Neuronal stem cell (in vitro differentiated cells): ENCODE measurements around the gene CSF2. TPM values are rescaled to one million over a fixed set of nuclear protein-coding genes. Genes with fewer than 3 reads are reported as not detected.

ENCODE experiments used
- DNase-seq: peaks from one replicate; pipeline ENCODE4 v3.0.0-alpha.2; 2013; ENCODE audit warnings: low spot score
- H2AFZ ChIP-seq: one replicate; pipeline ENCODE4 v1.6.1; 2013; ENCODE audit warnings: mild to moderate bottlenecking, low read length, inconsistent platforms
- H2AK5ac ChIP-seq: 2 replicates; pipeline ENCODE4 v1.6.1; 2013; ENCODE audit warnings: low read depth, mild to moderate bottlenecking, inconsistent platforms, low read length, moderate library complexity, mixed read lengths
- H2BK120ac ChIP-seq: 2 replicates; pipeline ENCODE4 v1.6.1; 2013; ENCODE audit warnings: low read depth, mild to moderate bottlenecking, inconsistent platforms, low read length, moderate library complexity, mixed read lengths
- H2BK12ac ChIP-seq: one replicate; pipeline ENCODE4 v1.6.1; 2013; ENCODE audit warnings: low read length, inconsistent platforms
- H2BK15ac ChIP-seq: 2 replicates; pipeline ENCODE4 v1.6.1; 2013; ENCODE audit warnings: mild to moderate bottlenecking, low read length, inconsistent platforms, mixed read lengths
- H2BK5ac ChIP-seq: one replicate; pipeline ENCODE4 v1.6.1; 2013; ENCODE audit warnings: inconsistent platforms, mild to moderate bottlenecking, low read length, moderate library complexity
- H3K14ac ChIP-seq: one replicate; pipeline ENCODE4 v1.6.1; 2013; ENCODE audit warnings: low read length, inconsistent platforms
- H3K18ac ChIP-seq: 2 replicates; pipeline ENCODE4 v1.6.1; 2013; ENCODE audit warnings: low read length, inconsistent platforms
- H3K23ac ChIP-seq: 2 replicates; pipeline ENCODE4 v1.6.1; 2013; ENCODE audit warnings: low read depth, mild to moderate bottlenecking, mixed read lengths, low read length, inconsistent platforms; ENCODE audit not compliant: poor library complexity
- H3K27ac ChIP-seq: replicated peaks from 3 replicates; pipeline ENCODE4 v1.5.1; 2013; ENCODE audit warnings: low read length, inconsistent platforms
- H3K27me3 ChIP-seq, 3 experiments: 2 replicates each; pipeline ENCODE4 v1.6.1; 2013; ENCODE audit warnings: low read length in 3 of 3, mild to moderate bottlenecking in 2 of 3, inconsistent platforms in 1 of 3, low read depth in 1 of 3, mixed read lengths in 1 of 3, moderate library complexity in 1 of 3; ENCODE audit not compliant: control insufficient read depth in 3 of 3, insufficient read depth in 3 of 3
- H3K36me3 ChIP-seq, 2 donors: replicated peaks in 1 of 2; 2 replicates each; pipeline ENCODE4 v1.6.1; 2013; ENCODE audit warnings: low read length in 2 of 2; ENCODE audit not compliant: control insufficient read depth in 2 of 2, insufficient read depth in 2 of 2
- H3K4ac ChIP-seq: 2 replicates; pipeline ENCODE4 v1.6.1; 2013; ENCODE audit warnings: inconsistent platforms, mild to moderate bottlenecking, low read length, moderate library complexity
- H3K4me1 ChIP-seq, 2 donors: 1 replicate in 1 of 2; 2 replicates in 1 of 2; pipeline ENCODE4 v1.6.1; 2013; ENCODE audit warnings: low read length in 2 of 2, low read depth in 1 of 2; ENCODE audit not compliant: control insufficient read depth in 2 of 2, insufficient read depth in 1 of 2
- H3K4me2 ChIP-seq: one replicate; pipeline ENCODE4 v1.6.1; 2013; ENCODE audit warnings: mild to moderate bottlenecking, low read length, inconsistent platforms; ENCODE audit not compliant: insufficient read depth, poor library complexity, severe bottlenecking
- H3K4me3 ChIP-seq, 2 donors: 2 replicates each; pipeline ENCODE4 v1.5.1; 2013; ENCODE audit warnings: low read length in 2 of 2, mild to moderate bottlenecking in 2 of 2, inconsistent platforms in 1 of 2, moderate library complexity in 1 of 2
- H3K79me1 ChIP-seq: one replicate; pipeline ENCODE4 v1.6.1; 2013; ENCODE audit warnings: low read depth, mild to moderate bottlenecking, inconsistent platforms, low read length, moderate library complexity
- H3K9ac ChIP-seq: one replicate; pipeline ENCODE4 v1.6.1; 2013; ENCODE audit warnings: mild to moderate bottlenecking, low read depth, low read length, inconsistent platforms; ENCODE audit not compliant: poor library complexity
- H3K9me3 ChIP-seq, 2 donors: replicated peaks in 1 of 2; 2 replicates each; pipeline versions ENCODE3 to v1.6.1; 2013; ENCODE audit warnings: low read length in 2 of 2, mild to moderate bottlenecking in 2 of 2, inconsistent platforms in 1 of 2, low read depth in 1 of 2, mixed read lengths in 1 of 2, moderate library complexity in 1 of 2; ENCODE audit not compliant: control insufficient read depth in 2 of 2, insufficient read depth in 1 of 2
- H4K8ac ChIP-seq: one replicate; pipeline ENCODE4 v1.6.1; 2013; ENCODE audit warnings: low read depth, mild to moderate bottlenecking, inconsistent platforms, low read length, moderate library complexity
- H4K91ac ChIP-seq: one replicate; pipeline ENCODE4 v1.6.1; 2013; ENCODE audit warnings: low read length, low read depth, mild to moderate bottlenecking, inconsistent platforms; ENCODE audit not compliant: poor library complexity
- WGBS, 2 donors: extraction: QIAGEN DNeasy Blood & Tissue Kit; methylation state at CpG; one replicate each; pipeline ENCODE4 v1.1.7; 2013; ENCODE audit warnings: missing lambda C conversion rate in 2 of 2, mixed read lengths in 1 of 2; ENCODE audit not compliant: insufficient read length in 2 of 2, insufficient replicate concordance in 1 of 2; ENCODE audit errors: extremely low coverage in 2 of 2; 5-methylcytosine and 5-hydroxymethylcytosine counted together
- polyA plus RNA-seq, 2 experiments: library from polyadenylated mRNA; stranded (reverse); fragments of 200-250 nt; gene quantifications; one replicate each; pipeline ENCODE4 v1.2.3, GENCODE V29; 2013

The CSF2 gene
- polyA plus RNA-seq (2013, experiment 1 of 2), result not detected
- not detected for polyA plus RNA-seq (2013, experiment 2 of 2)

- no CpG with 5 or more reads among the region's 12 CpGs for WGBS, 2 donors
- Histone ChIP-seq H2BK12ac (peak within 1 kb of the TSS; percentile 68), H4K91ac (no peak within 1 kb of the TSS), H3K4me2 (no peak within 1 kb of the TSS), H3K14ac (peak within 1 kb of the TSS; percentile 65), H4K8ac (no peak within 1 kb of the TSS), H3K4me1 (peaks cover 0 to 9% of the 10 kb centered on the region in 2 donors), H2BK15ac (no peak within 1 kb of the TSS), H3K23ac (peak within 1 kb of the TSS; percentile 18), H3K27ac (no peak within 1 kb of the TSS), H3K36me3 (no peaks in the 10 kb centered on the region), H3K4ac (no peak within 1 kb of the TSS), H2AFZ (no peak within 1 kb of the TSS), H3K9ac (peak within 1 kb of the TSS; percentile 35), H2BK120ac (no peak within 1 kb of the TSS), H2AK5ac (peak within 1 kb of the TSS; percentile 41), H3K27me3 (no peaks in the 10 kb centered on the region), H3K4me3 (no peak within 1 kb of the TSS), H3K18ac (peak within 1 kb of the TSS; percentile 74), H3K79me1 (no peaks in the 10 kb centered on the region), H2BK5ac (no peak within 1 kb of the TSS), H3K9me3 (no peaks in the 10 kb centered on the region)
- DNase-seq, result no peak
These were observed at the start of gene CSF2 for GRCh38 chr5:132073231-132074013. CSF2 (plus strand) TSS chr5:132073789; CDS start chr5:132073824, 35 bp downstream.

GRCh38 chr5:132024117-132024435 lies 49.5 kb upstream of the CSF2 start:
- H3K27me3 ChIP-seq, result no peaks in the 10 kb centered on the region
- no peak overlapping the region for H2AK5ac ChIP-seq
- no peak overlapping the region for H3K14ac ChIP-seq
- H3K4me3 ChIP-seq, result no peak overlapping the region
- H2AFZ ChIP-seq, result no peak overlapping the region
- no peak overlapping the region for H2BK5ac ChIP-seq
- H2BK12ac ChIP-seq, result no peak overlapping the region
- H3K23ac ChIP-seq, result peak overlapping the region; percentile 6
- no peaks in the 10 kb centered on the region for H3K4me1 ChIP-seq
- no peak overlapping the region for H4K8ac ChIP-seq
- H3K36me3 ChIP-seq, result no peaks in the 10 kb centered on the region
- no CpG with 5 or more reads among the region's 4 CpGs for WGBS, 2 donors
- no peak for DNase-seq
- no peak overlapping the region for H4K91ac ChIP-seq
- no peak overlapping the region for H3K27ac ChIP-seq
- H3K9ac ChIP-seq, result no peak overlapping the region
- H2BK120ac ChIP-seq, result no peak overlapping the region
- no peaks in the 10 kb centered on the region for H3K79me1 ChIP-seq
- H3K4ac ChIP-seq, result no peak overlapping the region
- no peak overlapping the region for H2BK15ac ChIP-seq
- H3K4me2 ChIP-seq, result no peak overlapping the region
- H3K18ac ChIP-seq, result no peak overlapping the region
- H3K9me3 ChIP-seq, result no peaks in the 10 kb centered on the region

- no peak overlapping the region for H3K23ac ChIP-seq
- H3K9ac ChIP-seq, result no peak overlapping the region
- no peak overlapping the region for H2AFZ ChIP-seq
- H3K18ac ChIP-seq, result no peak overlapping the region
- H2AK5ac ChIP-seq, result no peak overlapping the region
- H3K9me3 ChIP-seq, result no peaks in the 10 kb centered on the region
- no peaks in the 10 kb centered on the region for H3K27me3 ChIP-seq
- no peak overlapping the region for H2BK5ac ChIP-seq
- no peaks in the 10 kb centered on the region for H3K79me1 ChIP-seq
- no peak overlapping the region for H3K27ac ChIP-seq
- H2BK12ac ChIP-seq, result no peak overlapping the region
- no CpG with 5 or more reads among the region's 8 CpGs for WGBS, 2 donors
- no peak overlapping the region for H4K91ac ChIP-seq
- H3K4ac ChIP-seq, result no peak overlapping the region
- no peak for DNase-seq
- no peak overlapping the region for H3K14ac ChIP-seq
- H3K4me3 ChIP-seq, result no peak overlapping the region
- no peaks in the 10 kb centered on the region for H3K4me1 ChIP-seq
- H2BK120ac ChIP-seq, result no peak overlapping the region
- no peak overlapping the region for H2BK15ac ChIP-seq
- no peak overlapping the region for H4K8ac ChIP-seq
- no peak overlapping the region for H3K4me2 ChIP-seq
- no peaks in the 10 kb centered on the region for H3K36me3 ChIP-seq
These were observed 48.7 kb upstream of the CSF2 start for GRCh38 chr5:132024789-132025402.

- no peak overlapping the region for H2AK5ac ChIP-seq
- no peak overlapping the region for H2BK15ac ChIP-seq
- H3K18ac ChIP-seq, result no peak overlapping the region
- no peak overlapping the region for H3K9ac ChIP-seq
- H3K4me1 ChIP-seq, result no peaks in the 10 kb centered on the region
- H2BK12ac ChIP-seq, result no peak overlapping the region
- H3K27me3 ChIP-seq, result no peaks in the 10 kb centered on the region
- no peaks in the 10 kb centered on the region for H3K36me3 ChIP-seq
- no peaks in the 10 kb centered on the region for H3K9me3 ChIP-seq
- no peak overlapping the region for H3K4me3 ChIP-seq
- no peak overlapping the region for H3K4ac ChIP-seq
- no peak overlapping the region for H2AFZ ChIP-seq
- H3K27ac ChIP-seq, result no peak overlapping the region
- no peak overlapping the region for H3K14ac ChIP-seq
- no peak overlapping the region for H2BK120ac ChIP-seq
- no peak overlapping the region for H3K4me2 ChIP-seq
- H4K8ac ChIP-seq, result no peak overlapping the region
- H2BK5ac ChIP-seq, result no peak overlapping the region
- no peak overlapping the region for H3K23ac ChIP-seq
- no peaks in the 10 kb centered on the region for H3K79me1 ChIP-seq
- DNase-seq, result no peak
- no CpG with 5 or more reads among the region's 7 CpGs for WGBS, 2 donors
- no peak overlapping the region for H4K91ac ChIP-seq
These were observed 48.1 kb upstream of the CSF2 start for GRCh38 chr5:132025403-132025971.
